NCI-H460 (cell line): Measurements from ENCODE around the gene CCR3. TPM values are rescaled to one million over a fixed set of nuclear protein-coding genes. Genes with fewer than 3 reads are reported as not detected.

Experiments
- DNase-seq: peaks from one replicate; pipeline ENCODE4 v3.0.0-alpha.2; 2016; ENCODE audit warnings: low read depth; ENCODE audit errors: extremely low read depth
- total RNA-seq: library from RNA; depleted of rRNA; stranded (reverse); fragments of >200 nt; shearing (Covaris generic); gene quantifications from 2 replicates; pipeline ENCODE4 v1.2.3, GENCODE V29; 2014

The CCR3 gene
- total RNA-seq, 1 experiment from 2014 or later: not detected

DNA sequence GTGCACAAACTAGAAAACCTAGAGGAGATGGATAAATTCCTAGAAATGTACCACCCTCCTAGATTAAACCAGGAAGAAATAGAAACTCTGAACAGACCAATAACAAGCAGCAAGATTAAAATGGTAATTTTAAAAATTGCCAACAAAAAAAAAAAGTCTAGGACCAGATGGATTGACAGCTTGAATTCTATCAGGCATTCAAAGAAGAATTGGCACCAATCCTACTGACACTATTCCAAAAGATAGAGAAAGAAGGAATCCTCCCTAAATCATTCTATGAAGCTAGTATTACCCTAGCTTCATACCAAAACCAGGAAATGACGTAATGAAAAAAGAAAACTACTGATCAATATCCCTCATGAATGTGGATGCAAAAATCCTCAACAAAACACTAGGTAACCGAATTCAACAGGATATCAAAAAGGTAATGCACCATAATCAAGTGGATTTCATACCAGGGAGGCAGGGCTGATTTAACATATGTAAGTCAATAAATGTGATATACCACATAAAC, 24.0 kb upstream of the CCR3 start:
- no peak for DNase-seq

DNA sequence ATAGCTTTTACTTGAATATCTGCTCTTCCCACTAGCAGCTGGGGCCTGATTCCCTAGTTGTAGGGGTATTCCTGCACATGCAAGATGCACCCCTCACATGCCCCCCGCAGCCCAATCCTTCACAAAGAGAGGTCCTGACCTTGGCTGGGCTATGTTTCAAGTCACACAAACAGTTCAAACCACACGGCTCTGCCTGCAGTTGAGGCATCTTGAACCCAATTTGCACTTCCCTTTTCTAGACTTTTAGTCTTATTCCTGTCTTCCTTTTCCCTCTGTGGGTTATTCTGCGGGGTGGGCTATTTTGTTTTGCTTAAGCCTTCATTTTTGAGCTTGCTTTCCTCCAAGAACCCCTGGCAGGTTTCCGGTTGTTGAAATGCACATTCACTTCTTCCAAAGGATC, 20.9 kb upstream of the CCR3 start:
- DNase-seq: no peak

DNA sequence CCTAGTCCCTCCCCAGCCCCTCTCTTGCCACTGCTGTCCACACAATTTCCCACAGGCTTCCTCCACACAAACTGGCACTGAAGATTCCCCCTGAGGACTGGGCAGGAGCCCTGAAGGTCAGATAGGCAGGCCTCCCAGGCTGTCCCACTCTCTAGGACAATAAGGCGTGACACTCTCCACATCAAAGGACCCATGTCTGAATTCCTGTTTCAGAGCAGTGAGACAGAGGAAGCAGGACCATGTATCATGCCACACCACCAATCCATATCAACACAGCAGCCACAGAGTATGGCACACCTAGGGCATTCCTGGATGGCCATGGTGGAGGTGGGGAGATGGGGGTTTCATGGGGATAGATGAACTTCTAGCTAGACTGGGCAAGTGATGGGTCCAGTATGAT, 20.3 kb upstream of the CCR3 start:
- no peak for DNase-seq

DNA sequence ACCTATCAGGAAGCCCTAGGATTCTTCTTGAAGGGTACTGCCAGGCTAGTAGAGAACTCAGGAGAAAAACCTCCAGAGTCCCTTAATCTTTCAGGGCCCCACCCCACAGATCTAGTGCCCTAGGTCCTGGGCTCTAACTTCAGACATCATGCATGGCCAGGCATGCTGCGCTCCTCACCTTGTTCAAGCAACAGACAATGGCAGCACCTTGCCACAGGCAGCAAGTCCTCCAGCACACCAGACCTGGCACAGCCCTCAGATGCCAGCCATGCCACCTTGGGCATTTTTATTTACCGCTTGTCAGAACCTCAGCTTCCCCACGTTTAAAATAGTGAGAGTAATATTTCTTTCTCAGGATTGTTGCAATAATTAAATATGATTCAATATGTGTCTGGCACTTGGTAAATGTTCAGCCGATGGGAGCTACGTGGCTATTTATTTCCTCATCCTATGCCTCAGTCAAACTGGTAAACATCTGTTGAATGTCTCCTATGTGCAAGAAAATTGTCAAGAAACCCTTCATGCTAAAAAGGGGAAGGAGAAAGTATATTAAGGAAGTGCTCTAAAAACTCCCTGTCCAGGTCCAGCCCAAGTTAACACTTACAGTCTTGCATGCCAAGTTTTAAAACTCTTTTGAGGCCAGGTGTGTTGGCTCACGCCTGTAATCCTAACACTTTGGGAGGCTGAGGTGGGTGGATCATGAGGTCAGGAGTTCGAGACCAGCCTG, 19.7 kb upstream of the CCR3 start:
- no peak for DNase-seq

DNA sequence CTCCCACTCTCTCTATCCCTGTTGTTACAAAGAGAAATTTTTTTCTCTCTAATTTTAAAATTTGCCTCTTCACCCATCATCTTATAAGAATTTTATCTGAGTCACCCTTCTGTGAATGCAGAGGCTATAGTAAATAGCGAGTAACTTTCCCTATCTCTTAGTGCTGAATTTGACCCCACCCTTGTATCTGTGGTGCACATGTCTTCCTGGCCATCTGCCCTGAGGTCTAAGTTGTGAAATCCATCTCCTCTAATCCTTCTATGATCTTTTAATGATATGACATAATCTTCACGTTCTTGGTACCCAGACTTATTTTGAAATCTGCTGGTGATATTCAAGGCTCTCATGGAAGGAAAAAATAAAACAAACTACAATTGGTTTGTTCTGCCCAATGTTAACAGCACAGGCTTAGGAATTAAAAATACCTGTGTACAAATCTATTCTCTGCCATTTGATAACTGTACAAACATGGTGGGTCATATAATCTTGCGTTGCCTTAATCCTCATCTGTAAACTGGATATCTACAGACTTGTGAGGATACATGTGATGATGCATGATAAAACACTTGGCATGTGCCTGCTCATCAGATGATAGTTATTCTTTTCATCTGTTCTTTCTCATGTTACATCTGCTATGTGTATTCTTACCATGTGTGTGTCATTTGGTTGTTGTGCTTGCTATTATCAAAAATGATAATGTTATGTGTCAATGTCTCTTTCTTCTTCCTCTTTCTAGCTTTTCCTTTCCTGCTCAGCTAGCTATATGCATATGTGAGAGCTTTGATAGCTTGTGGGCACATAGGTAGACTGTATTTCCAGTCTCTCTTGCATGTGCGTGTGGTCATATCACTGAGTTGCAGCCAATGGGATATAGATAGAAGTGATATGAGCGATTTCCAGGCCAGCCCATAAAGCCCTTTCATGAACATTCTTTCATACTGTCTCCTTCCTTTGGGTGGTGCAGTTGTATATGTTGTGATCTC, 13.7 kb upstream of the CCR3 start:
- no peak for DNase-seq

GRCh38 chr3:46231323-46231722, 10.9 kb upstream of the CCR3 start:
- no peak for DNase-seq

DNA sequence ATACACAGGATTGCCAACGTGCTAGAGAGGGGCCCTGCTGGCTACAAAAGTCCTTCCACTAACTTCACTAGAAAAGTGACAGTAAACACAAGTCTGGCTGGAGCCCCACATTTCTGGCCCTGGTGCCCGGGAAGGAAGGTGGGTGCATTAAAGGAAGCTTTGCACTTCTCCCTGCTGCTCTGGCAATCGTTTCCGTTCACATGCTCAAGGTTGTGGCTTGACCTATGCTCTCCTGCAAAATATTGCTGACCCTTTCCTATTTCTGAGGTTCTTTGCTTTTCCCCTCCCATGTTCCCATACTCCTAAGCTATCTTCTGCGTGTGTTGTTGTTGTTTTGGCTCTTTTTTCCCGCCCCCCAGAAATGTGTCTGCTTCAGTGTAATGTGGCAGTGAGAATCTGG, 9.1 kb upstream of the CCR3 start:
- DNase-seq: no peak

GRCh38 chr3:46235425-46235824, 6.8 kb upstream of the CCR3 start:
- no peak for DNase-seq

- no peak for DNase-seq
Measured at GRCh38 chr3:46236294-46237054, 5.8 kb upstream of the CCR3 start.

GRCh38 chr3:46238386-46238785, 3.9 kb upstream of the CCR3 start:
- no peak for DNase-seq

- no peak for DNase-seq
Measured at GRCh38 chr3:46239301-46239938, 2.8 kb upstream of the CCR3 start.

DNA sequence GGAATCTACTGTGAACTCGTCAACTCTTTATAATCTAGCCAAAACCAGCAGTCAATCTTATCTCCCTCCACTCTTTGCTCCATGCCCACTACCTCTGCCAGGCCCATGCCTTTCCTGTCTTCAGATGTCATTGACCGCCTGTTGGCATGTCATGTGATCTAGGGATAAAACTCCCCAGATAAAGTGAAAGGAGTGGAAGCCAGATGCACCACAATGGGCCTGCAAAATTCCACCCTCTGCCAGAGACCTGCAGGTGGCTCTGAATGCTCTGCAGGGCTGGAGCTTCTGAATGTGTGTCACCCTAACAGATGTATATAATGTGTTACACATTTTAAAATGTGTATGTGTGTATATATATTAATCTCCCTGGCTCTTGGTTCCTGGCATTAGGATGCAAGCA, 2.3 kb upstream of the CCR3 start:
- DNase-seq: no peak

DNA sequence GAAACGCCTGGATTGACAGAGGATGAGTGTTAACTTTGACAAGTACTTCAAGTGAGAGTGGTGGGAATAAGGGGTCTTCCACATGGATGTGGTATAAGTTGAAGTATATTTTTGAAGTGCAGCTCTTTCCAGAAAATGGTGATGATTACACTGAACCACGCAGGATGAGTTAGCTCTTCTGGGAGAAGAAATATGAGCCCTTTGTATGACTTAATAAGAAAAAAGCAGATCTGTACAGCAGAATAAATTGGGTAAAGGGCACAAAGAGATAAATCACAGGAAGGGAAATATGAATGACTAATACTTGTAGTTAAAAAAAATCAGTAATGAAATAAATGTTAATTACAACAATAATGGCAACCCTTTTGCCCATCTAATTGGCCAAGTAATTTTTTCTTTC, 1.3 kb downstream of the CCR3 start:
- no peak for DNase-seq

- DNase-seq: no peak
Measured at GRCh38 chr3:46245146-46245545, 2.9 kb downstream of the CCR3 start.

DNA sequence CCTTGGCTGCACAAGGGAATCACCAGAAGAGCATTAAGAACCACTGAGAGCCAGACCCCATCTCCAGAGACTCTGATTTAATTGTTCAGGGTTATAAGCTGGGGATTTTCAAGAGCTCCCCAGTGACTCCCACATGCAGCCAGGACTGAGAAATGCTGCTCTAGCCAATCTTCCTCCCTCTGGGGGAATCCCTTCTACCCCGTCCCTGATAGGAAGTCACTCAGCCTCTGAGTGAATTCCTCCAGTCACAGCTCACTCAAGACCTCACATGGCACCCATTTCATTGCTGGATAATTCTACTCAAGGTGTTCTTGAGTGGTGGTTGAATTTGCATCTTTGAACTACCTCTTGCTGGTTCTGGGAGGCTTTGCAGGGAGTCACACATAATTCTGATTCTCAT, 10.7 kb downstream of the CCR3 start:
- no peak for DNase-seq

DNA sequence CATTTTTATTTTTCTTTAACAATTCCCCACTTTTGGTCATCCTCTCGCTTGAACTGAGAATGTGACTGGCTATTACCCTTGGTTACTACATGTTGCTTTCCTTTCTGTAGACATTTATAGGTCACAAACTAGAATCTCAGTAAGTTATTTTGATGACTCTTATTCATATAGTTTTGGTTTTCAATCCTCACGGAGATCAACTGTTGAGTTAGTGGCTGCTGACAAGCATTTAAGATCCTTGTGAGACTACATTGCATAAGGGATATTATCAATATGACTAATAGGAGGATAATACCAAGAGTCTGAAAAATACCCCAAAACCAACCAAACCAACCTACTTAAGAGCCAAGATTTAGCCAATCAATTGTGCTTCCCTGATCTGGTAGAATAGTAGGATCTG, 16.3 kb downstream of the CCR3 start:
- DNase-seq: no peak

GRCh38 chr3:46261926-46262594, 19.8 kb downstream of the CCR3 start:
- DNase-seq: no peak

DNA sequence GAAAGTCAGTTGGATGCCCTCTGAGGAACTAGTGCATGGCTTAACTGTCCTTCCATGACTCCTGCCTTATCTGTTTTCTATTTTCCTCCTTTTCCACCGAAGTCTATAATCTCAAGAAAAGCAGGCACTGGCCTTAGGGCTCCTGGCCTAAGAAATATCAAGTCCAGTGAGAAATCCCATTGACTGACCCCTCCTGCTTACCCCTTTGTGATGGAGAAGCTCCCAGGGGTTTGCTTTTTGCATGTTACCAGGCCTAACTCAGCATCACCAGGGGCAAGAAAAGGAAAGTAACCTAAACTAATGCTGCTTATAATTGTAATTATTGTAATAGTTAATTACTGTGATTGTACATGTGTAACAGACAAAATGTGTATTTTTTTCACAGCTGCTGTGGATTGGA, 21.7 kb downstream of the CCR3 start:
- no peak for DNase-seq

- DNase-seq: peak; percentile 51
Measured at GRCh38 chr3:46266598-46266997, 24.3 kb downstream of the CCR3 start.

- DNase-seq: no peak
Measured at GRCh38 chr3:46269556-46269955, 27.3 kb downstream of the CCR3 start.
